ENCODE measurements around the gene PKDREJ.

GRCh38 chr22:46281866-46282678 is 18.9 kb upstream of the PKDREJ start:
- TF ChIP-seq, protein P1, sequence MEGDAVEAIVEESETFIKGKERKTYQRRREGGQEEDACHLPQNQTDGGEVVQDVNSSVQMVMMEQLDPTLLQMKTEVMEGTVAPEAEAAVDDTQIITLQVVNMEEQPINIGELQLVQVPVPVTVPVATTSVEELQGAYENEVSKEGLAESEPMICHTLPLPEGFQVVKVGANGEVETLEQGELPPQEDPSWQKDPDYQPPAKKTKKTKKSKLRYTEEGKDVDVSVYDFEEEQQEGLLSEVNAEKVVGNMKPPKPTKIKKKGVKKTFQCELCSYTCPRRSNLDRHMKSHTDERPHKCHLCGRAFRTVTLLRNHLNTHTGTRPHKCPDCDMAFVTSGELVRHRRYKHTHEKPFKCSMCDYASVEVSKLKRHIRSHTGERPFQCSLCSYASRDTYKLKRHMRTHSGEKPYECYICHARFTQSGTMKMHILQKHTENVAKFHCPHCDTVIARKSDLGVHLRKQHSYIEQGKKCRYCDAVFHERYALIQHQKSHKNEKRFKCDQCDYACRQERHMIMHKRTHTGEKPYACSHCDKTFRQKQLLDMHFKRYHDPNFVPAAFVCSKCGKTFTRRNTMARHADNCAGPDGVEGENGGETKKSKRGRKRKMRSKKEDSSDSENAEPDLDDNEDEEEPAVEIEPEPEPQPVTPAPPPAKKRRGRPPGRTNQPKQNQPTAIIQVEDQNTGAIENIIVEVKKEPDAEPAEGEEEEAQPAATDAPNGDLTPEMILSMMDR (IDR thresholded peaks at IDR 0.05): no peak
- no peak for TF ChIP-seq POLR2A (IDR thresholded peaks at IDR 0.05)
